GM23338 (cell line): ENCODE results near the gene RNU6-9. TPM values are rescaled to one million over a fixed set of nuclear protein-coding genes. Genes with fewer than 3 reads are reported as not detected.

Experiments used
- ATAC-seq: fragments of 200-7000 bp; cut with Tn5 transposase; 3 replicates; pipeline ENCODE4 v1.9.1; 2020
- DNase-seq: peaks from one replicate; pipeline ENCODE4 v3.0.0-alpha.2; 2015; ENCODE audit warnings: low spot score
- H2AFZ ChIP-seq: fragments of 200-600 bp; sonication (generic); 2 replicates; pipeline ENCODE4 v1.8.0; 2016; ENCODE audit warnings: antibody characterized with exemption, mild to moderate bottlenecking, moderate library complexity
- H3F3A ChIP-seq: fragments of 200-600 bp; sonication (generic); replicated peaks from 2 replicates; pipeline ENCODE4 v1.8.0; 2017; ENCODE audit warnings: antibody characterized with exemption, mixed run types, low read depth
- H3K27ac ChIP-seq: fragments of 200-600 bp; sonication (generic); 2 replicates; pipeline ENCODE4 v1.6.1; 2016; ENCODE audit warnings: low read depth
- H3K27me3 ChIP-seq: fragments of 200-600 bp; sonication (generic); 2 replicates; pipeline ENCODE4 v1.8.0; 2016; ENCODE audit warnings: mild to moderate bottlenecking, mixed run types, moderate library complexity; ENCODE audit not compliant: insufficient read depth
- H3K36me3 ChIP-seq: fragments of 200-600 bp; sonication (generic); 2 replicates; pipeline ENCODE4 v1.8.0; 2016; ENCODE audit warnings: mild to moderate bottlenecking; ENCODE audit not compliant: insufficient read depth
- H3K4me1 ChIP-seq: fragments of 200-600 bp; sonication (generic); 2 replicates; pipeline ENCODE4 v1.8.0; 2016; ENCODE audit warnings: mild to moderate bottlenecking, moderate library complexity; ENCODE audit not compliant: insufficient read depth
- H3K4me2 ChIP-seq: fragments of 200-600 bp; sonication (generic); 2 replicates; pipeline ENCODE4 v1.7.1; 2017; ENCODE audit warnings: mixed run types
- H3K4me3 ChIP-seq: fragments of 200-600 bp; sonication (generic); 2 replicates; pipeline ENCODE4 v1.6.1; 2016; ENCODE audit warnings: mixed run types
- H3K79me2 ChIP-seq: fragments of 200-600 bp; sonication (generic); replicated peaks from 2 replicates; pipeline ENCODE4 v1.8.0; 2017; ENCODE audit warnings: mild to moderate bottlenecking; ENCODE audit not compliant: insufficient read depth
- H3K9me2 ChIP-seq: fragments of 200-600 bp; sonication (generic); 2 replicates; pipeline ENCODE4 v1.8.0; 2017; ENCODE audit not compliant: insufficient read depth
- H4K20me1 ChIP-seq: fragments of 200-600 bp; sonication (generic); replicated peaks from 2 replicates; pipeline ENCODE4 v1.8.0; 2017; ENCODE audit warnings: mild to moderate bottlenecking; ENCODE audit not compliant: insufficient read depth
- H3K27ac Mint-ChIP-seq: 2 replicates; pipeline ENCODE4 v1.8.0; 2020; ENCODE audit warnings: inconsistent platforms, mild to moderate bottlenecking, moderate library complexity, mixed read lengths
- H3K27me3 Mint-ChIP-seq: 3 replicates; pipeline ENCODE4 v1.8.0; 2022; ENCODE audit warnings: low read depth, mild to moderate bottlenecking, moderate library complexity, mixed read lengths, inconsistent platforms; ENCODE audit not compliant: insufficient read depth, poor library complexity
- H3K36me3 Mint-ChIP-seq: 3 replicates; pipeline ENCODE4 v1.8.0; 2021; ENCODE audit warnings: low read depth, mild to moderate bottlenecking, inconsistent platforms, moderate library complexity, mixed read lengths
- H3K4me1 Mint-ChIP-seq: 3 replicates; pipeline ENCODE4 v1.8.0; 2020; ENCODE audit warnings: mild to moderate bottlenecking, inconsistent platforms, mixed read lengths
- H3K4me3 Mint-ChIP-seq: 3 replicates; pipeline ENCODE4 v1.8.0; 2021; ENCODE audit warnings: moderate library complexity, mild to moderate bottlenecking, inconsistent platforms, mixed read lengths
- H3K9me3 Mint-ChIP-seq: 3 replicates; pipeline ENCODE4 v1.8.0; 2020; ENCODE audit warnings: moderate library complexity, mild to moderate bottlenecking, inconsistent platforms, mixed read lengths
- CREB1 ChIP-seq: fragments of 250-450 bp; sonication (Bioruptor Pico); IDR thresholded peaks from 2 replicates; pipeline ENCODE4 v1.5.0; 2020; ENCODE audit warnings: low read depth, mild to moderate bottlenecking, moderate library complexity
- CTCF ChIP-seq, 2 experiments: fragments of 200-600 bp in 1 of 2; sonication (generic) in 1 of 2; conservative IDR thresholded peaks; 2 replicates each; pipeline versions ENCODE4 v1.5.1 to v1.6.1; 2016 to 2017; ENCODE audit warnings: antibody characterized with exemption in 2 of 2, low read depth in 2 of 2, mild to moderate bottlenecking in 2 of 2, moderate library complexity in 1 of 2
- ETS1 ChIP-seq: IDR thresholded peaks from 2 replicates; pipeline ENCODE4 v1.6.1; 2016; ENCODE audit warnings: antibody characterized with exemption
- EZH2 ChIP-seq: fragments of 200-600 bp; sonication (generic); IDR thresholded peaks from one replicate; pipeline ENCODE4 v1.8.0; 2017; ENCODE audit warnings: antibody characterized with exemption, mild to moderate bottlenecking, low read depth; ENCODE audit not compliant: unreplicated experiment
- JUNB ChIP-seq: IDR thresholded peaks from one replicate; pipeline ENCODE4 v1.6.1; 2016; ENCODE audit warnings: antibody characterized with exemption; ENCODE audit not compliant: unreplicated experiment
- NANOG ChIP-seq: IDR thresholded peaks from 2 replicates; pipeline ENCODE4 v1.6.1; 2016; ENCODE audit warnings: antibody characterized with exemption, borderline replicate concordance
- REST ChIP-seq: IDR thresholded peaks from one replicate; pipeline ENCODE4 v1.6.1; 2018; ENCODE audit warnings: antibody characterized with exemption; ENCODE audit not compliant: unreplicated experiment
- STAT1 ChIP-seq: IDR thresholded peaks from one replicate; pipeline ENCODE4 v1.6.1; 2016; ENCODE audit warnings: antibody characterized with exemption; ENCODE audit not compliant: unreplicated experiment
- ZNF114 ChIP-seq: fragments of 250-450 bp; sonication (Bioruptor Pico); IDR thresholded peaks from 2 replicates; pipeline ENCODE4 v1.5.0; 2020; ENCODE audit warnings: mild to moderate bottlenecking, moderate library complexity
- ZNF331 ChIP-seq: fragments of 250-450 bp; sonication (Bioruptor Pico); IDR thresholded peaks from 2 replicates; pipeline ENCODE4 v1.5.0; 2020; ENCODE audit warnings: low read depth, mild to moderate bottlenecking, moderate library complexity
- ZNF462 ChIP-seq: fragments of 250-450 bp; sonication (Bioruptor Pico); IDR thresholded peaks from 2 replicates; pipeline ENCODE4 v1.5.0; 2020; ENCODE audit warnings: mild to moderate bottlenecking, moderate library complexity
- polyA plus RNA-seq: library from polyadenylated mRNA; unstranded; fragments of >200 nt; fragmentation: Nextera tagmentation; extraction: Ambion mirVana; gene quantifications from 2 replicates; pipeline ENCODE4 v1.2.1, GENCODE V29; 2016
- total RNA-seq: library from RNA; depleted of rRNA; stranded (reverse); fragments of >200 nt; shearing (Covaris generic); gene quantifications from 2 replicates; pipeline ENCODE4 v1.2.3, GENCODE V29; 2014

RNU6-9 gene
- total and polyA plus RNA-seq, 2 experiments from 2014 or later: not detected

- no peak for TF ChIP-seq CREB1 (CRISPR knock-in tag)
These were observed 41.0 kb downstream of the RNU6-9 start (continued) for GRCh38 chr19:934197-934840.

- no peak for DNase-seq
- peaks cover 8% of the 10 kb centered on the region for H4K20me1 ChIP-seq
These were observed 41.7 kb downstream of the RNU6-9 start for GRCh38 chr19:934865-935479.

More at GRCh38 chr19:934865-935479, 41.7 kb downstream of the RNU6-9 start:
- TF ChIP-seq EZH2 (no peak), ZNF462 (CRISPR knock-in tag) (no peak), NANOG (no peak), ZNF114 (no peak), JUNB (no peak), ZNF331 (CRISPR knock-in tag) (no peak), REST (no peak), CTCF (conservative IDR thresholded peaks at IDR 0.05; ENCODE audit: low read depth in 2 of 2) (no peak), ETS1 (no peak), STAT1 (no peak), CREB1 (CRISPR knock-in tag) (no peak)
- H3K36me3 Mint-ChIP-seq: peaks cover 37% of the 10 kb centered on the region
- H3K27ac ChIP-seq: no peak overlapping the region
- H3K4me2 ChIP-seq: no peak overlapping the region
- no peaks in the 10 kb centered on the region; the same call in 1 of the 2 replicates for H3K36me3 ChIP-seq
- peaks cover 9% of the 10 kb centered on the region; the same call in 1 of the 2 replicates for H3F3A ChIP-seq
- peaks cover 84% of the 10 kb centered on the region for H3K79me2 ChIP-seq
- H3K4me3 ChIP-seq: no peak overlapping the region
- H3K27me3 ChIP-seq: no peaks in the 10 kb centered on the region
- no peak overlapping the region for H3K27ac Mint-ChIP-seq
- no peak overlapping the region for H2AFZ ChIP-seq
- H3K4me1 Mint-ChIP-seq: peaks cover 8% of the 10 kb centered on the region; the same call in 1 of the 3 replicates
- H3K4me3 Mint-ChIP-seq: no peak overlapping the region
- H3K27me3 Mint-ChIP-seq: peaks cover 9% of the 10 kb centered on the region
- no peaks in the 10 kb centered on the region for H3K9me2 ChIP-seq
- ATAC-seq: no peak
- H3K4me1 ChIP-seq: peaks cover 10% of the 10 kb centered on the region; the same call in 1 of the 2 replicates
- H3K9me3 Mint-ChIP-seq: no peaks in the 10 kb centered on the region; the same call in 1 of the 3 replicates
